Activated naive CD4-positive, alpha-beta T cell (primary cell): ENCODE data around the gene HIPK3.
"Not testable (repeated sequence)": the region's sequence is repeated elsewhere in the genome, so short reads cannot be mapped to it uniquely, and the experiment has no call there.

Experiments
- DNase-seq, 4 experiments: peaks; one replicate each; lab custom pipeline; 2025; lab: John Stamatoyannopoulos, UW

The HIPK3 gene

GRCh38 chr11:33257160-33257896, at the start of gene HIPK3:
TSS of gene HIPK3 (plus strand) at chr11:33257381.
- DNase-seq: peak; percentile 35 to 68 (median 47)

- DNase-seq: no peak
Measured at GRCh38 chr11:33207408-33207985, 49.7 kb upstream of the HIPK3 start.

- DNase-seq: no peak
Measured at GRCh38 chr11:33208150-33208549, 49.0 kb upstream of the HIPK3 start.

- DNase-seq: no peak
Measured at GRCh38 chr11:33211153-33211552, 46.0 kb upstream of the HIPK3 start.

GRCh38 chr11:33211580-33211979, 45.6 kb upstream of the HIPK3 start:
- DNase-seq: no peak

- no peak for DNase-seq
Measured at GRCh38 chr11:33214187-33214586, 43.0 kb upstream of the HIPK3 start.

GRCh38 chr11:33214767-33215166, 42.4 kb upstream of the HIPK3 start:
- DNase-seq: no peak

- not testable (repeated sequence) for DNase-seq
Measured at GRCh38 chr11:33216676-33217075, 40.5 kb upstream of the HIPK3 start.

GRCh38 chr11:33222052-33222750, 35.0 kb upstream of the HIPK3 start:
- DNase-seq: no peak

GRCh38 chr11:33225371-33225770, 31.8 kb upstream of the HIPK3 start:
- no peak for DNase-seq

- no peak for DNase-seq
Measured at GRCh38 chr11:33227578-33228261, 29.5 kb upstream of the HIPK3 start.

GRCh38 chr11:33234397-33235190, 22.6 kb upstream of the HIPK3 start:
- no peak for DNase-seq

GRCh38 chr11:33237039-33237597, 20.1 kb upstream of the HIPK3 start:
- DNase-seq: no peak

- DNase-seq: no peak
Measured at GRCh38 chr11:33242575-33242974, 14.6 kb upstream of the HIPK3 start.

- DNase-seq: not testable (repeated sequence)
Measured at GRCh38 chr11:33243654-33244053, 13.5 kb upstream of the HIPK3 start.

GRCh38 chr11:33248416-33248971, 8.7 kb upstream of the HIPK3 start:
- DNase-seq: no peak

- no peak for DNase-seq
Measured at GRCh38 chr11:33256031-33256812, 959 bp upstream of the HIPK3 start.

GRCh38 chr11:33256813-33257159, 395 bp upstream of the HIPK3 start:
- DNase-seq: no peak

- peak; percentile 39 to 67 (median 54) for DNase-seq
Measured at GRCh38 chr11:33257897-33258630, 883 bp downstream of the HIPK3 start.
